Measurements from ENCODE around the gene PRRX2.

DNA sequence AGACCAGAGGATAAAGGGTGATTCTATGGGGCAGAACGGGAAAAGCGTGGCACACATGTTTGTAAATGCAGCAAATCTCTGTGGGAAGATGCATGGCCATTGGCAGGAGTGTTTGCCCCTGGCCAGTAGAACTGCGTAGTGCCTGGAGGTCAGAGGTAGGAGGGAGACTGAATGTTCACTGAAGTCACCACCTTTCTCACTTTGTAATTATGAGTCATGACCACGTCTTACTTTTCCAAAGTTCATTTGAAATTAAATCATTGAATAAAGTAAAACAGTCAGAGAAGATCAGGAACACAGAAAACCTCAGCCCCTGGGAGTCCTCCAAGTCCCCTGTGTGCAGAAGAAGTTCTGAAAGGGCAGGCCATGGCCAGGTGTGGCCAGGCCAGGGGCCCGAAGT is 82.8 kb downstream of the PRRX2 start:
- TF ChIP-seq, protein P1, sequence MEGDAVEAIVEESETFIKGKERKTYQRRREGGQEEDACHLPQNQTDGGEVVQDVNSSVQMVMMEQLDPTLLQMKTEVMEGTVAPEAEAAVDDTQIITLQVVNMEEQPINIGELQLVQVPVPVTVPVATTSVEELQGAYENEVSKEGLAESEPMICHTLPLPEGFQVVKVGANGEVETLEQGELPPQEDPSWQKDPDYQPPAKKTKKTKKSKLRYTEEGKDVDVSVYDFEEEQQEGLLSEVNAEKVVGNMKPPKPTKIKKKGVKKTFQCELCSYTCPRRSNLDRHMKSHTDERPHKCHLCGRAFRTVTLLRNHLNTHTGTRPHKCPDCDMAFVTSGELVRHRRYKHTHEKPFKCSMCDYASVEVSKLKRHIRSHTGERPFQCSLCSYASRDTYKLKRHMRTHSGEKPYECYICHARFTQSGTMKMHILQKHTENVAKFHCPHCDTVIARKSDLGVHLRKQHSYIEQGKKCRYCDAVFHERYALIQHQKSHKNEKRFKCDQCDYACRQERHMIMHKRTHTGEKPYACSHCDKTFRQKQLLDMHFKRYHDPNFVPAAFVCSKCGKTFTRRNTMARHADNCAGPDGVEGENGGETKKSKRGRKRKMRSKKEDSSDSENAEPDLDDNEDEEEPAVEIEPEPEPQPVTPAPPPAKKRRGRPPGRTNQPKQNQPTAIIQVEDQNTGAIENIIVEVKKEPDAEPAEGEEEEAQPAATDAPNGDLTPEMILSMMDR (conservative IDR thresholded peaks at IDR 0.05; ENCODE audit: low read depth, low read length) = no peak
- no peak for TF ChIP-seq EZH2 (IDR thresholded peaks at IDR 0.05; ENCODE audit: borderline replicate concordance, low read depth, low read length, poor library complexity, severe bottlenecking)
